Amygdala (tissue), 56 donors: ENCODE measurements around the gene MEOX2.

Experiments used
- DNase-seq, 56 donors: peaks; one replicate each; lab custom pipeline; 2025; lab: John Stamatoyannopoulos, UW

The MEOX2 gene

DNA sequence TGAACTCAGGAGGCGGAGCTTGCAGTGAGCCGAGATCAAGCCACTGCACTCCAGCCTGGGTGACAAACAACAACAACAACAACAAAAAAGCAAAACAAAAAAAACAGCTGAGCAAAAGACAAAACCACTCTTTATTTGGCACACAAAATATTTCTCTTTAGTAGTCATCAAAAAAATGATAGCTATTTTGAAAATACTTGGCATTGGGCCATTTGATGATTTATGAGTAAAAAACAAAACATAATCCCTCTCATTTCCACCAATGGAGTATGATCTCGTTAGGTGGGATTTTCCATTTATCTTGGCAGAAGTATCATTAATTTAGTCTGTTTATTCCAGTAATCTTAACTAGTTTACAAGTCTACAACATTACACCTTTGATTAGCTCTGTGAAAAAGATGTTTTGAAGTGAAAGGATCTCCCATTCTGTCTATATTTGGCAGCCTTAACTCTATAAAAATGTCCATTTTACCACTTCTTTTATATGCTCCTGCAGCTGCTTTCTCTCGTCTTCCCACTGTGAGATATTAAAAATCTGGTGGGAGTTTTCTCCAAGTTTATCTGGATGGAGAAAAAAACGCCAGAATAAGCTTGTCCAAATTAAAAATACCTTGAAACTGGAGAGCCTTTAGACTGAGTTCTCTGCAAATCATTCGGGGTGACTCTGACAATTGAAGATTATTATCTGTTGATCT lies 65.8 kb downstream of the MEOX2 start:
- DNase-seq: no peak

DNA sequence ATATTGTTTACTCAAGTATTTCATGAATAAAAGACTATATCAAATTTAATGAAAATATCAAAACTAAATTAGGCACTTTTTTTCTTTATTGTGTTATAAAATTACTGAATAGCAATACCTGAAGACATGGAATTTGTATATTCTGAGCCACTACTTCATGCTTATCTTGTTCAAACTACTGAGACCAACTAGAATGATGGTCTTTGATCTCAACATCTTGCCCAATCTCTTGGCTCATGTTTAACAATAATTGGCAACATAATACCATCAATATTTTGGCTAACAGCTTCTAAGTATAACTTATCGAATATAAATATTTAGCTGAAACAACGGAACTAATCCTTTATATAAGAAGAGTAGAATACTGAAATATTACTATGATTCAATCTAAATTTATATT lies 68.2 kb downstream of the MEOX2 start:
- no peak for DNase-seq

DNA sequence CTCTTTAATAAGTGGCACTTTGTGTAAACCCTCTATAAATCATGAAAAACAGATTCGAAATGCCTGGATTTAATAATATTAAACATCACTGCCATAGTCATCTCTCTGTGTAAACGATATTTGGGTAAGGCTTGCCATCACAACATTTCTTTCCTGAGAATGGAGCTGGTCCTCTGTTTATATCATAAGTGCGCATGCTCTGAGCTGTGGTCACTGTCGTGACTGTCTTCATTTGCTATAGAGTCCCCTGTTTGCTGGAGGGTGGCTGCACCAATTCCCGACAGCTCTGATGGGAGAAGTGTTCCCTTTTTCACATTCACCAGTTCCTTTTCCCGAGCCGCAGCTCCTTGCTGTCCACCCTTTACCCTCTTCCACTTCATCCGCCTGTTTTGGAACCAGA lies 74.3 kb downstream of the MEOX2 start:
- DNase-seq: no peak

DNA sequence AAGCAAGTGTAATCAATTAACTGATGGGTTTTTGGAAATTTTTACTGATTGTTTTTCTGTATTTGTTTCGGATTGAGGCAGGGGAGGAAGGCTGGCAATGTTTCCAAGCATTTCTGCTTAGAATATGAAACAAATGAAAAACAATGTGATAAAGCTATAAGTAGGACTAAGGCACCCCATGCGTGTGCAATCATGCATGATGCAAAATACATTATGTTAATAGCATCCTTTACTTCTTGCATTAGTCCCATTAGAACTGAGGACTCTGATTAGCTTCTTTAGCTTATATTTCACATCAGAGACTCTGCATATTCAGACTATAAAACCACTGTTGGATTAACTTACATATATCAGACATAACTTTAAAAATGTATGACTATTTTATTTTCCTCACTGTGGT lies 76.0 kb downstream of the MEOX2 start:
- no peak for DNase-seq

DNA sequence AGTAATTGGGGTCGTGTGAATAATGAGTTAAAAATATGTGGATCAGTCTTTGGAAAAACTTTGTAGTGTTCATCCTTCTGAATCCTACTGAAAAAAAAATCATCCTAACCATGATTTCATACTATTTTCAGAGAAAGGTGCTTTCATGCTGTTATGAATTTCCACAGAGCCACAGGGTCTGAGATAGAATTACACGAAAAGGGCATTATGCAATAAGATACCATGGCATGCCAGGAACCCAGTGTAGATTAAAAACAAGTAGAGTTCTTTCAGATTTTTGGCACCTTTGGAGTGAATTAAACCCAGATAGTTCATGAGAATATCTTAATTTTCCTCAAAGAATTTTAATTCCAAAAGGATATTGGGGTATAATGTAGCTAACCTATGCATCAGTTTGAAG lies 77.2 kb downstream of the MEOX2 start:
- DNase-seq: no peak

DNA sequence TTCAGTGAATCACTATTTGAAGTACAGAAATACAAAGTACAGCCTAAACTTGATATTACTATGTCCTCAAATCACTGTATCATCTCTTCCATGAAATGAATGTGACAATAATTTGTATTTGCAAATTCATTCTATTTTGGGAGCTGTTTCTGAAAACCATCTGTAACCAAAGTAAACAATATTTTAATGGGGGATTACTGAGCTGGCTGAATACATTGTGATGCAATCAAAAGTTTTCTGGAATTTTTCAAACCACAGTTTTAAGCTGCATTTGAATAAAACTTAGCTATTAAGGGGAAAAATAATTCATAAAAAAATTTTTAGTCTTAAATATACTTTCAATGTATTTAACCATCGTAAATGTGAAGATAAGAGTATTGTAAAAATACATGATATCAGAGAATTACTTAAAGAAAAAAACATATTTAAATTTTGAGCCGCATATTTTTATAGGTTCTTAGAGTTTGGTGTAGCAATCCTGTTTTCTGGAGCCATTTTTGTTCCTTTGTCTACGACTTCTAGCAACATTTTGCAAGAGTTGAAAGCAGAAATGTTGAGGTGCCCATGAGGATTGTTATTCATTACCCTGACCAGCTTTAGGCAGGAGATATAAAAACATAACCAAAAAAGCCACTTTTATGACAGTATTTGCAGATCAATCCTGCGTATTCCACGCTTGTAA lies 78.8 kb downstream of the MEOX2 start:
- DNase-seq: no peak

DNA sequence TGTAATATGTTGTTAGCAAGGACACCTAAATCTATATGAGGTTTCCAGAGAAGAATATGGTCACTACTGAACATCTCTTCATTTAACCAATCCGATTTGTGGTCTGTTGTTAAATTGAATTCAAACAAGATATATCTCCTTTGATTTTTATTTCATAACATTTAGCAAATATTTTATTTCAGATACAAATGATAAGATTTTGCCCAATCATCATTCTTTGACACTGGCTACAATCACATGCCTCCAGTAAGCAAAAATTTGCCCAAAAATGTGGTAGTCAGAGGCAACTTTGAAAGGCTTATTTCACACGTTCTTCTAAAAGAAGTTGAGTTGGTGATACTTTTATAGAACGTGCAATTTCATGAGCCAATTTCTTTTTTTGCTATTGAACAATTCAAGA lies 79.9 kb downstream of the MEOX2 start:
- DNase-seq: no peak

DNA sequence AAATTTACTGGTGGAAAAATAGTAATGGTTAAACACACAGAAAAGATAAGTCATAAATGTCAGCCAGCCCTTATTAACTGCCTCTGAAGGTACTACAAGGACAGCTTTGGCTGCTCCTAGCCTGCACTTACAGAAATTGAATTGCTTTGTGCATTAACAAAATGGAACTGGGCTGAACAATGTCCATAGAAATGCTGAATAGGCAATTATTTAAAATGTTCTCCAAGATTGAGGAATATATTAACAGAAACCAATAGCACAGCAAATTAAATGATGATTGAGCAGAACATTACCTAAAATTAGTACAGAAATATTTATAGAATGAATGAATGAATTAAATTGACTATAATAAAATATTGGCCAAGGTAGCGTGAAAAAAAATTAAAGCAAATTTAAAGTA lies 82.3 kb downstream of the MEOX2 start:
- DNase-seq: no peak

DNA sequence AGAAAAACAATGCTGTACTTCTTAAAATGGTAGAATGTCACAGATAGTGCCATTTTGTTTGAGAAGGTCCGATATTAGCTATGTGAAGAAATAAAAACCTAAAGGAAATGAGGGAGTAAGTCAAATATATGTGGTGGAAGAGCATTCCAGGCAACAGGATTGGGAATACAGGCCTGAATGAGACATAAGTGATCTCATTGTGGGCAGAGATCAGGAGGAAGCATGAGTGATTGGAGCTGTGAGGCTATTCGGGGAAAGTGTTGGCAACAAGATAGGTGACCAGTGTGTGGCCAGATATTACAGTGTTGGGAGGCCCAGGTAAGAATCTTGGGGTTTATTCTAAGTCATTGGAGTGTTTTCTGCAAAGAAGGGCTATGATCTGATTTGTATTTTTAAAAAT lies 83.4 kb downstream of the MEOX2 start:
- no peak for DNase-seq

DNA sequence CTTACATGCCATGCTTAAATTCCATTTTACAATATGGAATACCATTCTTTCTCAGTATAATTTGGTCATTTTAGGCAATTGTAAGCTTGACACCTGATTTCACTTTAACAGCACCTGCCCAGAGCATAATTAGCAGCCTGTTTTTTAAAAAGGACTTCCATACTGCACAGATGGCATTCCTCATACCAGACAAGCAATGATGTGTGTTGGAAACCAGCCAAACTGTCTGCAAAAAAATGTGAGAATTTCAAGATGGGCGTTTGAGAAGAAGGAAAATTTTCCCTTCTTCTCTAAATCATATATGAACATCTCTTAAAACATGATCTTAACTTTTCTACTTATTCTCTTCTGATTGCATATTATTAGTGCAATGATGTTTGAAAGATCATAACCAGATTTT lies 84.2 kb downstream of the MEOX2 start:
- DNase-seq: no peak

DNA sequence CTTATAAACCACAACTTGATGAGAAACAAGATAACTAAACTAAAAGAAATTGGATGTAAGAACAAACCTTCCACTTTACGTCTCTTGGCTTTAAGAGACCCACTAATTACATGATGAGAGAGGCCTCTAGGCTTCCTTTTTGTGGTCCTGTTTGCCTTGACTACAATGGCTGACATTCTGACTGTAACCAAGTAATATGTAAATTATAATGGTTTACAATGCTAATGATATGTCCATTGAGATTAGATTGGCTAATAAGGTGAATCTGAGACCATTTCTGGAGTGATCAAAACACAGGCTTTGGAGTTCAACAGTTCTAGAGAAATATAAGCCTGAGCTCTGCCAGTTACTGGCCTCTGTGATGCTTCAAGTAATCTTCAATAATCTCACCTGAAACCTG lies 85.3 kb downstream of the MEOX2 start:
- DNase-seq: no peak

DNA sequence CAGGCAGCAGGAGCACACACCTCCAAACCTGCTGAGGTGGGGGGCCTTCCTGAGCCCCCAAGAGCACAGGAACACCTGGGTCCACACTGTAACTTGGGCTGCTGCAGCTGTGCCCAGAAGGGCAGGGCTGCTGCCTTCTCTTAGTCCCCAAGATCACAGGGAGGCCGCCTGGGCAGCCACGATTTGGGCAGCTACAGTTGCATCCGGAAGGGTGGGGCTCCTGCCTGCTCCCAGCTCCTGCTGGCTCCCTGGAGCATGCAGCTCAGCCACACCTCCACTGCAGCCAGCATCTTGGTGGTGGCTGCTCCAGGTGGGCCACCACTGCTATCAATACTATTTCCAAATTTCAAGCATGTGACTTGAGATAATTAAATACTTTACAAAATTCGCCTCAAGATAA lies 86.2 kb downstream of the MEOX2 start:
- DNase-seq: no peak

DNA sequence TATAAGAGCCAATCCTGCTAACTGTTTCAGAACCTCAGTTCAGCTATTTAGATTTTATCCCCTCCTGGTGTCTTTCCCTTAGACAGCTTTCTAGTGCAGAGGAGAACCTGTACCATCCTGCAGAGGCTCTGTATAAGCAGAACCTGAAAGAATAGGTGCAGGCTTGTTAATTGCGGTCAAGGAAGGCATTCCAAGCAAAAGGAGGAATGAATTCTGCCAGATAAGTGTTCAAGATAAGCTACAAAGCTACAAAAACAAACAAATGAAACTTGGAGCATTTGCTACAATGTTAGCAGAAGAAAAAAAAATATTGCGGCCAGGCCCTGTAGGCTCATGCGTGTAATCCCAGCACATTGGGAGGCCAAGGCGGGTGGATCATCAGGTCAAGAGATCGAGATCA lies 92.0 kb downstream of the MEOX2 start:
- no peak for DNase-seq

DNA sequence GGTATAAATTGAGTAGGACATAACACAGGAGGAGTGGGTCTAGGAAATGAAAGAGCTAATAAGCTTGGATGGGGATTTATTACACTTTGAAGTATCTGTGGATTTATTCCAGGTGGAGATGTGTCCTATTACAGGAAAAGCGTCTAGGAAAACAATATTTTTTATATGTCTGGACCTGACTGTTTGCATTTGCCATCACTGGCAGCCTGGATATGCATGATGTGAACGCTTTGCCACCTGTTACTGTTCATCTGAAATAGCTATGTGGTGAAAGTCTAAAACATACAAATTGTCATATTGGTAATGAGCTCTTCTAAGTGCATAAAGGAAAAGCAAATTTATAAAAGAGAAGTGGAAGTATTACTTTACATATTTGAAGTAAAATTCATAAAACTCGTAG lies 93.1 kb downstream of the MEOX2 start:
- DNase-seq: no peak

DNA sequence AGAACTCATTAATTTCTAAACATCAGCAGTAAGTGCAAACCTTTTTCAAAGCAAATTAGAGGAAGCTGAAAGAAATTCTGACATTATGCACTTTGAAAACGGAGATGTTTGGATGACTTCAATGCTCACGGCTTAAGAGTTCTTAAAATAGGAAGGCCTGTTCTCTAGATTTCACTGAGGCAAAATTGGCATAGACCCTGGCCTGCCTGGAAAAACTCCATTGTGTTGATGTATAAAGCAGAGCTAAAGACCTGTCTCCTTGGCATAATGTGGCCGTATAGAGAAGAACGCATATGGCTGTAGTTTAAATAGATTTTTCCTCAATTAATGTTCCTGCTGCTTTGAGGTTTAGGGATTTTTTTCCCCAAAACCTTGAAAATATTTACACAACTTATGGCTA lies 100.2 kb downstream of the MEOX2 start:
- DNase-seq: no peak

DNA sequence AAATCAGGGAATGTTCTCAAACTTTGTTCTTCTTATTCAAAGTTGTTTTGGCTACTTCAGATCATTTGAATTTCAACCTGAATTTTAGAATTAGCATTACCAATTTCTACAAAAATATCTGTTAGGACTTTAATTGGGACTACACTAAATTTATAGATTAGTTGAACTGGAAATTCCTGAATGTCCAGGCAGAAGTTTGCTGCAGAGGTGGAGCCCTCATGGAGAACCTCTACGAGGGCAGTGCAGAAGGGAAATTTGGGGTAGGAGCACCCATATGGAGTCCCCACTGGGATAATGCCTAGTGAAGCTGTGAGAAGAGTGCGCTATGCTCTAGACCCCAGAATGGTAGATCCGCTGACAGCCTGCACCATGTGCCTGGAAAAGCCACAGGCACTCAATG lies 101.9 kb downstream of the MEOX2 start:
- DNase-seq: no peak

DNA sequence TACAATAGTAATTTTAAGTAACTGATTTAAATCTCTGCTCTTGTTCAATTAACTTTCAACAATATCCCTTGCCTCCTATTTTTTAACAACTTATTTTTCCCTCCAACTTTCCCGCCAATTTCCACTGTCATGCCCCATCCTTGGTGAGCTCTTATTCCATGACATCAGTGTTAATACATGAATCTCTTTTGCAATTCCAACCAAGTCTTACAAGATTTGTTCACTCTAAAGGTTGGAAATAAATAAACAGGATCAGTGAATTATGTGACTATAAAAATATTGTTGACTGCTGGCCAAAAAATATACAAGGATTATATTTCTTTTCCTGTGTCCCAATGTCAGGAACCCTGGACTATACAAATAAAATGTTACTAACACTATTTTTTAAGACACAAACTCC lies 103.7 kb downstream of the MEOX2 start:
- no peak for DNase-seq

DNA sequence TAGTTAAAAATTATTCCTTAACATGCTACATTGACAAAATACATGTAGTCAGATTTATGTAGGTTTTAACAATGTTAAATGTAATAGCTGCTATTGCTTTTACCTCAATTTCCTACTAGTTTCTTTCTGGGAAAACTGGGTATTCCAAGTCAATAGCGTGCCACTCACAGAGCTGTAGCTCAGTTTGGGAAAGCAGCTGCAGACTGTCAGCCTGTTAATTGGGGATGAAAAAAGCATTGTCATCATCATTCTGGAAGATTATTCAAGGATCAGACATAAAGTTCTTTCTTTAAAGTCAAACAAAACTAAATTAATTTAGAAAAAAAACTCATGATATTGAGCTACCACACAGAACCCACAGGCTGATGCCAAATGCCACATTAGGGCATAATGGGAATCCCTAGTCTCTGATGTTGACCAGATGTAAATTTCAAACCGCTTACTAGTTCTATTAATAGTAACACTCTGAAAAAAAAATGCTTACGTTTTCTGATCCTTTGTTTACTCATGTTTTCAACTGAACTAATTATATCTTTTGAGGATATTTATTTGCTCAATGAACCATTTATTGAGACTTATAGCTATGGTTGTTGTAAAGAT lies 105.0 kb downstream of the MEOX2 start:
- DNase-seq: no peak

DNA sequence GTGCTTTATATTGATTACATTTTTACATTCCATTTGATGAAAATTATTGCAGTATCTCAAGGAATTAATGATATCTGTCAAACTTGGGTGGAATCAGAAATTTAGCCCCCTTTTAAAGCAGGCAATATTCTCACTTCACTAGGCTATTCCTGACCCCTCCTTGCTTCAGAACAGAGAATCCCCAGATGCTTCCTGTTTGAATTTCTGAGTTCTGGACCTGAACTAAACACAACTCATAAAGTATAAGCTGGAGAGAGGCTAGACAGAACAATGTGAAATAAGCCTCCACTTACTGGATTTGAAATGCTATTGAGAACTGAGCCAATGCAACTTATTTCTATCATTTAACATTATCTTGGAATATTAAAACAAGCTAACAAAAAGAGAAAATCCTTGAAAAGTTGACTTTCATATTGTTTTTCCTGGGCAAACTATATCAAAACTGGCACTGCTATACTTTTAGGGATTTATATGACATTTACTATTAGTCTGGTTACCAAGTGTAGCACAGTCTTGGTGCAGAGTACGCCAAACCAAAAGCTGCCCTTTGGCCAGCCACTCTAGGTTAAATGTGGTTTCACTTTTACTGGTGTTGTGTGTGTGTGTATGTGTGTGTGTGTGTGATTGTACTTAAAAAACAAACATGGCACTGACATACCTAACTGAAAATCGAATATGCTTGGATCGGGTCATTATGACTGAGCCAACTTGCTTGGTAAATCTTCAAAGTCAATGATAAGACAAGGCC lies 105.7 kb downstream of the MEOX2 start:
- DNase-seq: no peak

DNA sequence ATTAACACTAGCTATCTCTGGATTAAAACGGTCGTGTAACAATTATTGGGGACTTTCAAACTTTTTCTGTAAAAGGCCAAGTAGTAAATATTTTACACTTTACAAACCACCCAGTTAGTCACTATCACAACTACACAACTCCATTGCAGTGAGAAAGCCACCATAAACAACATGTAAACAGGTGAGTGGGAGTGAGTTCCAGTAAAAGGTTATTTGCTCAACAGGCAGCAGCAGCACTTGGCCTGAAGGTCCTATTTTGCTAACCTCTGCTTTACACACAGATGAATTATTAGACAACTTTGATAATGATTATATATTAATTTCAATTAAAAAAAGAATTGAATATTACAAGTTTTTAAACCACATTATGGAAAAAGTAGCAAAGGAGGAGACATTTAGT lies 108.9 kb downstream of the MEOX2 start:
- no peak for DNase-seq

DNA sequence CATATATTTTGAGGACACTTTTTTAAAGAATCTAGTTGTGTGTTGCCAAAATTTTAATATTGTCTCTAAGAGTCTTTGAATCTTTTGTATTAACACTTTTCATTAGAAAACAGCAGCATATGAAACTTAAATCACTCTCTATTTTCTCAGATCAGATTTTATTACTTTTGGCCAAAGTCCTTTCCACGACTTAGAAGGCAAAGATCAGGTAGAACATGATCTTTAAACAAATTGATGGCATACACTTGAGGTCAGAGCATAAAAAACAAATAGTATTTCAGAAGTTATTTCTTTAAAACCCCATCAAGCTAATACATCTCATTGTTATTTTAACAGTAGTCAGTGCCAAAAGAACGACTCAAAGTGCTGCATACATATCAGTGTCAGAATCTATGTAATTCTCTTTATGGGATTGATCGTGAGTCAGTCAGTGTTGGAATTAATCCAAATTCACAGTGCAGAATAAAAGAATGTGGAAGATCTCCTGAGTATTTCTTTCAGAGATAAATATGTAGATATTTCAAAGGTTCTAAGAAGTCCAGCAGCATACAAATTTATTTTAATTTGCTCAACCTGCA lies 115.1 kb downstream of the MEOX2 start:
- DNase-seq: no peak
